GM12878 (cell line): ENCODE results near the gene WNT7A.

ENCODE experiments used
- CEBPB ChIP-seq, 2 experiments: fragments of 150-350 bp in 1 of 2; IDR thresholded peaks; 2 replicates each; pipeline ENCODE4 v1.6.1; 2012 to 2014; ENCODE audit warnings: low read depth in 2 of 2, low read length in 2 of 2, borderline replicate concordance in 1 of 2, inconsistent platforms in 1 of 2
- FOS ChIP-seq: IDR thresholded peaks from 3 replicates; pipeline ENCODE4 v1.6.1; 2011; ENCODE audit warnings: borderline replicate concordance; ENCODE audit not compliant: insufficient read length; ENCODE audit errors: extremely low read depth
- HDAC6 ChIP-seq: fragments of 200-600 bp; sonication (generic); IDR thresholded peaks from one replicate; pipeline ENCODE4 v1.8.0; 2017; ENCODE audit warnings: antibody characterized with exemption; ENCODE audit not compliant: unreplicated experiment
- NRF1 ChIP-seq: conservative IDR thresholded peaks from 2 replicates; pipeline ENCODE4 v1.6.1; 2011; ENCODE audit warnings: mild to moderate bottlenecking, low read depth, low read length, improper control_type of control experiment
- POLR2A ChIP-seq: IDR thresholded peaks from 2 replicates; pipeline ENCODE4 v1.6.1; 2011; ENCODE audit warnings: low read depth, mild to moderate bottlenecking, low read length
- RAD21 ChIP-seq: IDR thresholded peaks from 2 replicates; pipeline ENCODE4 v1.6.1; 2011; ENCODE audit warnings: mild to moderate bottlenecking, low read depth, low read length, moderate library complexity; ENCODE audit not compliant: insufficient read depth
- SIN3A ChIP-seq: IDR thresholded peaks from 2 replicates; pipeline ENCODE4 v1.6.1; 2012; ENCODE audit warnings: low read depth, low read length, improper control_type of control experiment
- TAF1 ChIP-seq: IDR thresholded peaks from 2 replicates; pipeline ENCODE4 v1.6.1; 2011; ENCODE audit warnings: mild to moderate bottlenecking, low read depth, low read length, borderline replicate concordance
- ZNF274 ChIP-seq: IDR thresholded peaks from one replicate; pipeline ENCODE4 v1.8.0; 2011; ENCODE audit not compliant: insufficient read length, insufficient read depth
- TF ChIP-seq, protein P1 (sequence below), 3 experiments: IDR thresholded peaks in 2 of 3; conservative IDR thresholded peaks in 1 of 3; 2 replicates each; pipeline ENCODE4 v1.5.1; 2011; ENCODE audit warnings: low read depth in 3 of 3, low read length in 3 of 3, mild to moderate bottlenecking in 3 of 3, control low read depth in 2 of 3, moderate library complexity in 2 of 3, inconsistent platforms in 1 of 3, mixed read lengths in 1 of 3; ENCODE audit not compliant: control insufficient read depth in 2 of 3, insufficient read depth in 1 of 3; ENCODE audit errors: extremely low read depth in 1 of 3
- TF ChIP-seq, protein P2 (sequence below): fragments of 150-350 bp; IDR thresholded peaks from 2 replicates; pipeline ENCODE4 v1.6.1; 2016; ENCODE audit warnings: low read depth, low read length

GRCh38 chr3:13891492-13892073 lies 11.7 kb upstream of the WNT7A start:
- TF ChIP-seq NRF1 (no peak), POLR2A (no peak), TAF1 (no peak), SIN3A (no peak), HDAC6 (no peak), RAD21 (no peak), FOS (no peak), CEBPB (IDR thresholded peaks at IDR 0.05; ENCODE audit: borderline replicate concordance in 1 of 2, low read depth in 2 of 2, low read length in 2 of 2) (no peak), ZNF274 (no peak)
- TF ChIP-seq, protein P1, sequence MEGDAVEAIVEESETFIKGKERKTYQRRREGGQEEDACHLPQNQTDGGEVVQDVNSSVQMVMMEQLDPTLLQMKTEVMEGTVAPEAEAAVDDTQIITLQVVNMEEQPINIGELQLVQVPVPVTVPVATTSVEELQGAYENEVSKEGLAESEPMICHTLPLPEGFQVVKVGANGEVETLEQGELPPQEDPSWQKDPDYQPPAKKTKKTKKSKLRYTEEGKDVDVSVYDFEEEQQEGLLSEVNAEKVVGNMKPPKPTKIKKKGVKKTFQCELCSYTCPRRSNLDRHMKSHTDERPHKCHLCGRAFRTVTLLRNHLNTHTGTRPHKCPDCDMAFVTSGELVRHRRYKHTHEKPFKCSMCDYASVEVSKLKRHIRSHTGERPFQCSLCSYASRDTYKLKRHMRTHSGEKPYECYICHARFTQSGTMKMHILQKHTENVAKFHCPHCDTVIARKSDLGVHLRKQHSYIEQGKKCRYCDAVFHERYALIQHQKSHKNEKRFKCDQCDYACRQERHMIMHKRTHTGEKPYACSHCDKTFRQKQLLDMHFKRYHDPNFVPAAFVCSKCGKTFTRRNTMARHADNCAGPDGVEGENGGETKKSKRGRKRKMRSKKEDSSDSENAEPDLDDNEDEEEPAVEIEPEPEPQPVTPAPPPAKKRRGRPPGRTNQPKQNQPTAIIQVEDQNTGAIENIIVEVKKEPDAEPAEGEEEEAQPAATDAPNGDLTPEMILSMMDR (IDR thresholded peaks at IDR 0.05 in 2 of 3, conservative IDR thresholded peaks at IDR 0.05 in 1 of 3; ENCODE audit: control insufficient read depth in 2 of 3, extremely low read depth in 1 of 3, insufficient read depth in 1 of 3, low read depth in 3 of 3, low read length in 3 of 3): no peak
- TF ChIP-seq, protein P2, sequence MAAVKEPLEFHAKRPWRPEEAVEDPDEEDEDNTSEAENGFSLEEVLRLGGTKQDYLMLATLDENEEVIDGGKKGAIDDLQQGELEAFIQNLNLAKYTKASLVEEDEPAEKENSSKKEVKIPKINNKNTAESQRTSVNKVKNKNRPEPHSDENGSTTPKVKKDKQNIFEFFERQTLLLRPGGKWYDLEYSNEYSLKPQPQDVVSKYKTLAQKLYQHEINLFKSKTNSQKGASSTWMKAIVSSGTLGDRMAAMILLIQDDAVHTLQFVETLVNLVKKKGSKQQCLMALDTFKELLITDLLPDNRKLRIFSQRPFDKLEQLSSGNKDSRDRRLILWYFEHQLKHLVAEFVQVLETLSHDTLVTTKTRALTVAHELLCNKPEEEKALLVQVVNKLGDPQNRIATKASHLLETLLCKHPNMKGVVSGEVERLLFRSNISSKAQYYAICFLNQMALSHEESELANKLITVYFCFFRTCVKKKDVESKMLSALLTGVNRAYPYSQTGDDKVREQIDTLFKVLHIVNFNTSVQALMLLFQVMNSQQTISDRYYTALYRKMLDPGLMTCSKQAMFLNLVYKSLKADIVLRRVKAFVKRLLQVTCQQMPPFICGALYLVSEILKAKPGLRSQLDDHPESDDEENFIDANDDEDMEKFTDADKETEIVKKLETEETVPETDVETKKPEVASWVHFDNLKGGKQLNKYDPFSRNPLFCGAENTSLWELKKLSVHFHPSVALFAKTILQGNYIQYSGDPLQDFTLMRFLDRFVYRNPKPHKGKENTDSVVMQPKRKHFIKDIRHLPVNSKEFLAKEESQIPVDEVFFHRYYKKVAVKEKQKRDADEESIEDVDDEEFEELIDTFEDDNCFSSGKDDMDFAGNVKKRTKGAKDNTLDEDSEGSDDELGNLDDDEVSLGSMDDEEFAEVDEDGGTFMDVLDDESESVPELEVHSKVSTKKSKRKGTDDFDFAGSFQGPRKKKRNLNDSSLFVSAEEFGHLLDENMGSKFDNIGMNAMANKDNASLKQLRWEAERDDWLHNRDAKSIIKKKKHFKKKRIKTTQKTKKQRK: no peak
